DND-41 (cell line): ENCODE results near the gene CENPX.

ENCODE experiments used
- EZH2 ChIP-seq: IDR thresholded peaks from 3 replicates; pipeline ENCODE4 v1.6.1; 2012; ENCODE audit warnings: borderline replicate concordance, low read depth, mild to moderate bottlenecking, moderate library complexity, low read length, inconsistent platforms; ENCODE audit not compliant: severe bottlenecking
- TF ChIP-seq, protein P1 (sequence below): IDR thresholded peaks from 2 replicates; pipeline ENCODE4 v1.5.1; 2012; ENCODE audit warnings: borderline replicate concordance, low read length, moderate library complexity, mild to moderate bottlenecking; ENCODE audit not compliant: poor library complexity, severe bottlenecking; ENCODE audit errors: extremely low read depth

DNA sequence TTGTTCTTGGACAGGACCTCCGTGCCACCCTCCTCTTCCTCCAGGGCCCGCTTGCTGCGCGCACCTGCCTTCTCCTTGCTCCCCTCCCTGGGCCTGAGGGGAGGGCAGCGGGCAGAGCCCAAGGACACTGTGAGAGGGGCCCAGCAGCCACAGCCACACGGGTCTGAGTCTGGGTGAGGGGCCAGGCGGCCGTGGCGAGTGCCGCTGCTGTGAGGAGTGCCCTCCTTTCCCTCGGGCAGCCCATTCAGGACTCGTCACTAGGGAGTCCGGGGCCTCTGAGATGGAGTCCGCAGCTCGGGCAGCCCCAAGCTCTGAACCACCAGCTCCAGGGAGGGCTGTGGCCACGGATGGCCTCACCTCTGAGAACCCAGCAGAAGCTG, 37.3 kb upstream of the CENPX start:
- TF ChIP-seq, protein P1, sequence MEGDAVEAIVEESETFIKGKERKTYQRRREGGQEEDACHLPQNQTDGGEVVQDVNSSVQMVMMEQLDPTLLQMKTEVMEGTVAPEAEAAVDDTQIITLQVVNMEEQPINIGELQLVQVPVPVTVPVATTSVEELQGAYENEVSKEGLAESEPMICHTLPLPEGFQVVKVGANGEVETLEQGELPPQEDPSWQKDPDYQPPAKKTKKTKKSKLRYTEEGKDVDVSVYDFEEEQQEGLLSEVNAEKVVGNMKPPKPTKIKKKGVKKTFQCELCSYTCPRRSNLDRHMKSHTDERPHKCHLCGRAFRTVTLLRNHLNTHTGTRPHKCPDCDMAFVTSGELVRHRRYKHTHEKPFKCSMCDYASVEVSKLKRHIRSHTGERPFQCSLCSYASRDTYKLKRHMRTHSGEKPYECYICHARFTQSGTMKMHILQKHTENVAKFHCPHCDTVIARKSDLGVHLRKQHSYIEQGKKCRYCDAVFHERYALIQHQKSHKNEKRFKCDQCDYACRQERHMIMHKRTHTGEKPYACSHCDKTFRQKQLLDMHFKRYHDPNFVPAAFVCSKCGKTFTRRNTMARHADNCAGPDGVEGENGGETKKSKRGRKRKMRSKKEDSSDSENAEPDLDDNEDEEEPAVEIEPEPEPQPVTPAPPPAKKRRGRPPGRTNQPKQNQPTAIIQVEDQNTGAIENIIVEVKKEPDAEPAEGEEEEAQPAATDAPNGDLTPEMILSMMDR: no peak
- TF ChIP-seq EZH2: no peak
